ENCODE data around the gene BAZ1B.
A peak's percentile ranks its signal among the peaks of the same experiment; 100 is the strongest.
"Not testable (repeated sequence)": the region's sequence is repeated elsewhere in the genome, so short reads cannot be mapped to it uniquely, and the experiment has no call there.

BAZ1B gene, protein sequence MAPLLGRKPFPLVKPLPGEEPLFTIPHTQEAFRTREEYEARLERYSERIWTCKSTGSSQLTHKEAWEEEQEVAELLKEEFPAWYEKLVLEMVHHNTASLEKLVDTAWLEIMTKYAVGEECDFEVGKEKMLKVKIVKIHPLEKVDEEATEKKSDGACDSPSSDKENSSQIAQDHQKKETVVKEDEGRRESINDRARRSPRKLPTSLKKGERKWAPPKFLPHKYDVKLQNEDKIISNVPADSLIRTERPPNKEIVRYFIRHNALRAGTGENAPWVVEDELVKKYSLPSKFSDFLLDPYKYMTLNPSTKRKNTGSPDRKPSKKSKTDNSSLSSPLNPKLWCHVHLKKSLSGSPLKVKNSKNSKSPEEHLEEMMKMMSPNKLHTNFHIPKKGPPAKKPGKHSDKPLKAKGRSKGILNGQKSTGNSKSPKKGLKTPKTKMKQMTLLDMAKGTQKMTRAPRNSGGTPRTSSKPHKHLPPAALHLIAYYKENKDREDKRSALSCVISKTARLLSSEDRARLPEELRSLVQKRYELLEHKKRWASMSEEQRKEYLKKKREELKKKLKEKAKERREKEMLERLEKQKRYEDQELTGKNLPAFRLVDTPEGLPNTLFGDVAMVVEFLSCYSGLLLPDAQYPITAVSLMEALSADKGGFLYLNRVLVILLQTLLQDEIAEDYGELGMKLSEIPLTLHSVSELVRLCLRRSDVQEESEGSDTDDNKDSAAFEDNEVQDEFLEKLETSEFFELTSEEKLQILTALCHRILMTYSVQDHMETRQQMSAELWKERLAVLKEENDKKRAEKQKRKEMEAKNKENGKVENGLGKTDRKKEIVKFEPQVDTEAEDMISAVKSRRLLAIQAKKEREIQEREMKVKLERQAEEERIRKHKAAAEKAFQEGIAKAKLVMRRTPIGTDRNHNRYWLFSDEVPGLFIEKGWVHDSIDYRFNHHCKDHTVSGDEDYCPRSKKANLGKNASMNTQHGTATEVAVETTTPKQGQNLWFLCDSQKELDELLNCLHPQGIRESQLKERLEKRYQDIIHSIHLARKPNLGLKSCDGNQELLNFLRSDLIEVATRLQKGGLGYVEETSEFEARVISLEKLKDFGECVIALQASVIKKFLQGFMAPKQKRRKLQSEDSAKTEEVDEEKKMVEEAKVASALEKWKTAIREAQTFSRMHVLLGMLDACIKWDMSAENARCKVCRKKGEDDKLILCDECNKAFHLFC (N-terminal part only)

DNA sequence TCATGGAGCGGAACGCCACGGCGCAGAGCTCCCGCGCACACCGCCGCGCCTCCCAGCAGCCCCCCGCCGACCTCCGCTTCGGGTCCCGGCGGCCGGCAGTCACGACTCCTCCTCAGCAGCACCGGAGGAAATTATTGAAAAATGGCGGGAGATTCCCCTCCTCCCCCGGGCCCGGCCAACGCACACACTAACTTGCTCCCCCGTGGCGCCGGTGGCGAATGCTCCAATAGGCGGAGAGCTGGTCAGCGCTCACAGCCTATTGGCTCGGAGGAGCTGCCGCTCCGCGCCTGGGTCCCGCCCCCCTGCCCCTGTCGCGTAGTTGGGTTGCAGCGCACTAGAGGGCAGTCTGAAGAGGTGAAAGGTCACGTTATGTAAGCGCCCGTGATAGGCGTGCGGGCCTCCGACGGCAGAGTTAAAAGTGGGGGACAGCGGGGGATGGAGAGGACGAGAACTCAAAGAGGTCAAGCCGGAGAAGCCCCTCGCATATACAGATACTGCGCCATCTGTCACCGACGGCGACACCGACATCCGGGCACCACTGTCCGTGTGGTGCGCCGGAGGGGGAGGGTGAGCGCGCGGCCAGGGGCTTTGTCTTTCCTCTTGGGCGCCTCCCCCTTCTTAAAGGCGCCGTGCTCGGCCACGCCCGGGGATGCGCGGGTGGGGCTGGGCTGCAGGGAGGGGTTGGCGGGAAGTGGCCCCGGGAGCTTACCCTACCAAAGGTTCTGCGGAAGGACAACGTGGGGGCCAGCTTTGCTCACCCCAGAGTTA lies at the start of gene BAZ1B:
Gene BAZ1B, minus strand, starts transcription at position 189 of the 768 bp plus-strand sequence. CDS start 360 bp downstream, outside the sequence.
- peak; percentile 90 for DNase-seq (ENCODE audit: low read depth)

DNA sequence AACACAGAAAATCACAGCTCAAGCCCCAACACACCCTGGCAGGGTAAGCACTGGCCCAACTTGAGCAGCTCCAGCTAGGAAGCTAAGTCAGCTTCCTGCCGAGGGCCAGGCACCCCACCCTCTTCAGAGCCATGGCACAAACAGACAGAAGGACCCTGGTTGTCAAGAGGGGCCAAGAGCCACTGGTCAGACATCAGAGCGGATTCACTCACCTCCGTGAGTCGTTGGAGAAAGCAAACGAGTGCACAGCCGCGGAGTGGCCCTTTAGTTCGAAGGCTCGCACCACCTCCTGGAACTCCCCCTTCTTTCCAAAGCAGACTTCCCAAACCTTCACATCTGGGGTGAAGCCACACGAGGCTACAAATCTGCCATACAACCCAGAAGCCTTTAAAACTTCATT lies 48.9 kb upstream of the BAZ1B start:
- no peak for DNase-seq (ENCODE audit: low read depth)

DNA sequence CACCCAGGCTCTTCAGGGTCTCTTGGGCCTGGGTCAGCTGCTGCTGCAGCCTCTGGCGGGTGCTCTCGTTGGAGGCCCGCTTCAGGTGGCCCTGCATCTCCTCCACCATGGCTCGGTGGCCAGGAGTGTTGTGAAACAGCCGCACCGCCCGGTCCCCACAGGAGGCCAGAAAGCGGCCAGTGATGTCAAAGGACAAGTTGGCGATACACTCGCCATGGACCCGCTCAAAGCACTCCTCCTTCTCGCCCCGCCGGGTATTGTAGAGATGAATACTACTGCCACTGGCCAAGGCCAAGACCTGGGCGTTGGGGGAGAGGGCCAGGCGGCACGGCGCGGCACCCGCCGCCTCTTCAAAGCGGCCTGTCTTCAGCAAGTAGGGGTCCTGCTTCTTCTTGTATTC lies 48.4 kb upstream of the BAZ1B start:
- no peak for DNase-seq (ENCODE audit: low read depth)

DNA sequence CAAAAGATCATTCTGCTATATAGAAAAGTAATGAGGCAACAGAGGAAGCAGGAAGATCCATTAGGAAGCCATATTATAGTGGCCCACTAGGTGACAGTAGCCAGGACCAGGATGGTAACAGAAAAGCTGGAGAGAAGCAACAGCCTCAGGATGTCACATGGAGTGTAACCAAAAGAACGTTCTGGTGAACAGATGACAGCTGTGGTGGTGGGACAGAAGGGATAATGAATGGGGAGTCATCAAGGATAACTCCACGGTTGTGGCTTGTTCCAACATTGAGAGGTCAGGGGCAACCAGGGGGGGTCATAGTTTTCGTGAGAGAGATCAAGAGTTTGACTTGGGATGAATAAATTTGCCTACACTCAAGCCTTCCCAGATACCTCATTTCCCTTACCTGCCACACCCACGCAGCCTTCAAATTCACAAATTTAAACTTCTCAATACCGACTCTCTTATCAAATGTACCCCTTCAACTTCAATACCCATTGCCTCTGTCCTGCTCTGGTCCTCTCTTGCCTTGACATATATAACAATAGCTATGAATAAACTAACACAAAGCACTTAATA lies 47.0 kb upstream of the BAZ1B start:
- no peak for DNase-seq (ENCODE audit: low read depth)

DNA sequence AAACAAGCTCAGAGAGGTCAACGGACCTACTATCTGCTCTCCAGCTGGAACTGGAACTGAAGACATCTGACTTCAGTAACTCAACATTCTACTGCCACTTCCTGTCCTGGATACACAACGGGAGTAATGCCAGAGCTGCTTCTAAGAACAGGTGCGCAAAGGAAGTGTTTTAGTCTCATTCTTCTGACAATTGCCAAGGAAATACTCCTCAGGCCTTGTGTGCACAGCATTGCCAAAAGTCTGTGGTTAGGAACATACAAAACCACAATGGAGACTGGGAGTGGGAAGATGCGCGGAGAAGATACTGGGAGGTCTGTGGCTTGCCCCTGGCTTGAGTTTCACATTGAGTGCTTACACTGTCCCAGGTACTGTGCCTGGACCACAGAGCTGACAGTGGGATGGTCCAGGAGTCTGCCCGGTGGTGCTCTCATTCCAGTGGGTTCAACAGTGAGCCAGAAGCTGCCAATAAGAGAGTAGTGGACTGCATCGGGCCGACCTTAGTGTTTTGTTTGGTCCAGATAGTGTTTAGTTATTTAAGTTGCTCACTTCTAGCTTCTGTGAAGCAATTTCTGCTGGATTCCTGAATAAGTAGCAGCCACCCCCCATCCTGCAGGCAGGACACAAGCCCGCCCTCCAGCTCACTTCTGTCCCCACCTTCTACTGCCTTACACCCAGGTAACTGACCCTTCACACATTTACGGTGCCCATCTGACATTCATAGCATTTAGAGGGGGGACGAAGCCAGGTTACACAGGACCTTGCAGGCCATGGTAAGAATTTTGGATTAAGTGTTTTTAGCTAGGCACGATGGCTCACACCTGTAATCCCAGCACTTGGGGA lies 46.0 kb upstream of the BAZ1B start:
- DNase-seq (ENCODE audit: low read depth) = no peak

DNA sequence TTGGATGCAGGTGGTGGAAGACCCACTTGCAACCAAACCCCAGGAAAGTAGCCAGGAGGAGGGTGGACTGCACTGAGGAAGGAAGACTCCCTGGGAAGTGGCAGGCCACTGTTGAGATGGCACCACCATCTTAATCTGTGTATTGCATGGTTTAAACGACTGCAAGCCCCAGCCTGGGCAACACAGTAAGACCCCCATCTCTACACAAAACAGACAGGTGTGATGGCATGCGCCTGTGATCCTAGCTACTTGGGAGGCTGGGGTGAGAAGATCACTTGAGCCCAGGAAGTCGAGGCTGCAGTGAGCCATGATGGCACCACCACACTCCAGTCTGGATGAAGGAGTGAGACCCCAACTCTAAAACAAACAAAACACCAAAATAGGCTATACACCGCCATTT lies 45.0 kb upstream of the BAZ1B start:
- no peak for DNase-seq (ENCODE audit: low read depth)

DNA sequence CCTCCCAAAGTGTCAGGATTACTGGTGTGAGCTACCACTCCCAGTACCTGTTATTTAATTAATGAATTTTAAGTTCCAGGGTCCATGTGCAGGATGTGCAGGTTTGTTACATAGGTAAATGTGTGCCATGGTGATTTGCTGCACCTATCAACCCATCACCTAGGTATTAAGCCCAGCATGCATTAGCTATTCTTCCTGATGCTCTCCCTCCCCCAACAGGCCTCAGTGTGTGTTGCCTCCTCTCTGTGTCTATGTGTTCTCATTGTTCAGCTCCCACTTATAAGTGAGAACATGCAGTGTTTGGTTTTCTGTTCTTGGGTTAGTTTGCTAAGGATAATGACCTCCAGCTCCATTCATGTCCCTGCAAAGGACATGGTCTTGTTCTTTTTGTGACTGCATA lies 44.3 kb upstream of the BAZ1B start:
- DNase-seq (ENCODE audit: low read depth) = not testable (repeated sequence)

DNA sequence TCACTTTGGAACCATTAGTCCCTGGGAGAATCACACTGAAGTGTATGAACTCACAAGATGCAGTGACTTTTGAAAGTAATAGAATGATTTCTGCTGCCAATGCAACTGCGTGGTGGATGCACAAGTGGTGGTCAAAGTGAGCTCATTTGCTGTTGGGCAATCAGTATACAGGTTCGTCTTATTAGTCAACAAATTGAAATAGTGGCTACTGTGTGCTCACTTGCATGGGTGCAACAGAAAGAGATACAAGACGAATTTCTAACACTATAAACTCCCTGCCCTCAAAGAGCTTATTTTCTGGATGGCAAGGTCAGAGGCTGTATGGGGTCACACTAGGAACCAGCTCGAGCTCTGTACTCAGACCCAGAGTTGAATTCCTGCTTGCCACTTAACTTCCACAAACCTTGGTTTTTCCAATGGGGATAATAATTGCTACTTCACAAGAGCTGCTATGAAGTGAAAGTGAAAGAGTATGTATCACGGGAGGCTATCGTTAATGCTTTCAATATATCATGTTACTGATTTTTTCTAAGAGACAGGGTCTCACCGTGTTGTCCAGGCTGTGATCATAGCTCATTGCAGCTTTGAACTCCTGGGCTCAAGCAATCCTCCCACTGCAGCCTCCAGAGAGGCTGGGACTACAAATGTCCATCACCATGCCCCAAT lies 43.7 kb upstream of the BAZ1B start:
- DNase-seq (ENCODE audit: low read depth) = no peak

DNA sequence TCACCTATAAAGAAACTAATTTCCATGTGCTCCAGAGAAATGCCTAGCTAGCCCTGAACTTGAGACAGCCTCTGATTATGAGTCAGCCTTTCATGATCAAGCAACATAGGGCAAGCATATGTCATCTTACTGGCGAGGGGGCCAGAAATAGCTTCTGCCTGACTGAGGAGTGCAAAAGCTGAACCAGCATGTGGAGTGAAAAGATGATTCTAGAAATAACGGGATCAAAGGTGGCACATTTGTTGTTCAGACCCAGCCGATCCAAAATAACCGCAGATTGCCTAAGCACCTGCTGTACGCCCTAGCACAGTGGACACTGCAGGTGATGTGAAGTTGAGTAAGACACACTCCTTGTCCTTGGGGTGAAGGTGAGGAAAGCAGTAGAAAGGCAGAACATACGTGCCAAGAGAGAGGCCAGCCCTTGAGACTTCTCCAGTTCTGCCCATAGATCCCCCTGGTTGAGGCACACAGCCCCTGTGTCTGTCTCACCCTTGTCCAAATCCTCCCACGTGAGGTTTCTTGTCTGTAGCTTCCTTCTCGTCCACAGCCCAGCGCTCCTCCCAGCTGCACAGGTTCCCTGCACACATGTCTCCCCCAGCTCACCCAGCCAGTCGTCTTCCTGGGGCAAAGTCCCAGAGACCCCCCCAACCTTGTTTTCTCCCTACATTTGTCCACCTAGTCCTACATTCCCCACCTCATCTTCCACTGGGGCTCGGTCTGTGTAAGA lies 38.2 kb upstream of the BAZ1B start:
- DNase-seq (ENCODE audit: low read depth) = peak; percentile 63

DNA sequence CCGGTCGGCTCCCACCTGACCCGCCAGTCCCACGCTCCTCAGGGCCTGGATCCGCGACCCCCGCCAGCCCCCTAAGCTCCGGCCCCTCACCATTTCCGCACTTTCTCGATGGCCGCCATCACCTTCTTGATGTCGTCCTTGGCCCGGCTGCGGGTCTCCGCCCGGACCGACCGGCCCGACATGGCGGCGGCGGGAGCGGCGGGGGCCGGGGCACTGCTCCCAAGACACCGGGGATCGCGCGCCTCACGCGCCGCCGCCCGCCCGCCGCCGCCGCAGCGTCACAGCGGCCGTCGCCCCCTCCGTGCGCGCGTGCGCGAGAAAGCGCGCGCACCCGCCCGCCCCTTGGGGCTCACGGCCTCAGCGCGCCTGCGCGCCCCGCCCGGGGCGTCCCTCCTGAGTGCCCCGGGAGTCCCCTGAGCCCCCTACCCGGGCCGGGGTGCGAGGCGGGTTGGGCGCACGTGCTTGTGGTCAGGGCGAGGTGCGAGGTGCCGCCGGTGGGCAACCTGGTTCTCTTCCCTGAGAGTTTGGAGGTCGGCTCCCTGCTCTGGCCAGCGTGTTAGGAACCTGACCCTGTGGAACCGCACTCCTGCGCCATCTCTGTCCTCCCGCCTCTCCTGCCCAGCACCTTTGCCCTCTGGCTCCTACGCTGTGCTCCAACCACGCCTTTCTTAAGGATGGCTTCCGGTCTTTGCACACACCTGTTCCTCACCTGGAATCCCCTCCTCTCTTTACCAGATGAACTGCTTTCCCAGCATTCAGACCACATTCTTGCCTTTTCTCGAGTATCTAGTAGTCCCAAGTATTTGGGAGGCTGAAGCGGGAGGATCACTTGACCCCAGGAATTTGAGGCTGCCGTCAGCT lies 35.5 kb upstream of the BAZ1B start, which contains the start of gene BCL7B:
Gene BCL7B, minus strand, starts transcription at position 294 of the 861 bp plus-strand sequence. Its CDS starts 112 bp downstream, at position 182.
- DNase-seq (ENCODE audit: low read depth) = no peak

DNA sequence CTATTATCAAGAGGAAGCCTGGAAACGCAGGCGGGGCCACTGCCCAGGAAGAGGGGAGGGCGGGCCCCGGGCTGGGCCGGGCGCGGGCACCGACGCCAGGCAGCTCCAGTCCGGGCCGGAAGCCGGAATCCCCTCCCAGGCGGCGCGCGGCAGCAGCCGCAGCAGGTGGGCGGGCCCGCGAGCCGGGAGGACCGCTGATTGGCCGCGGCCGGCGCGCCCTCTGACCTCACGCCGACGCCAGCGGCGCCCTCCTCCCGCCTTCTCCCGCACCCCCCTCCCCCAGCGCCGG lies 35.0 kb upstream of the BAZ1B start:
- peak; percentile 58 for DNase-seq (ENCODE audit: low read depth)

DNA sequence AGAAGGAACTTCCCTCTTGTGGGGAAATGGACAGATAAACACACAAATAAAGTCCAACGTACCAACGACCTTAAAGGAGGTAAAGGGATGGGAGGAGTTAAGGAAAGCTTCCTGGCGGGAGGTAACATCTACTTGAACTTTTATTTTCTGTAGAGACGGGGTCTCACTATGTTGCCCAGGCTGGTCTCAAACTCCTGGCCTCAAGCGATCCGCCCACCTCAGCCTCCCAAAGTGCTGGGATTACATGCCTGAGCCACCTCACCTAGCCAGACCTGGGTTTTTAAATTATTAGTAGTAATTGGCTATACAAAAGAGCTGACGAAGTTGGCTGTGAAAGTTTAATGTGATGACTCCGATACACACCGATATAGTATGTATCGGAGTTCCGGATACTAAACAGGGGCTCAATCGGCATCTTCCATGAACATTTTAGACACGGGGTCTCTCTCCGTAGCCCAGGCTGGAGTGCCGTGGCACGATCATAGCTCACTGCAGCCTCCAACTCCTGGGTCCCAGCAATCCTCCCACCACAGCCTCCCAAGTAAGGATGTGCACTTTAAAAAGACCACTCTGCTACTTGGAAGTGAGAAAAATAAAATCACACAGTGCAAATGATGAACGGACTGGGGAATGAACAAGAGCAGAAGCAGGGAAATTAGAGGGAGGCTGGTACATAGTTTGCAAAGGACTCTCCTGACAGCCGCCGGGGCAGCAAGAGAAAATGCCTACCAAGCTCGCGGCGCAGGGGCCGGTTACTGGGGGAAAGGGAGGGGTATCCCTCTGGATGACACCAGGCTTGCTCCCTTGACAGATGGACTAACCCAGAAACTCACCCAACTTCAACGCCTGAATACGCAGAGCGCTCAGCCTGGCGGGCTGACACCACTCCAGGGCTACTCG lies 34.4 kb upstream of the BAZ1B start:
- DNase-seq (ENCODE audit: low read depth) = no peak

DNA sequence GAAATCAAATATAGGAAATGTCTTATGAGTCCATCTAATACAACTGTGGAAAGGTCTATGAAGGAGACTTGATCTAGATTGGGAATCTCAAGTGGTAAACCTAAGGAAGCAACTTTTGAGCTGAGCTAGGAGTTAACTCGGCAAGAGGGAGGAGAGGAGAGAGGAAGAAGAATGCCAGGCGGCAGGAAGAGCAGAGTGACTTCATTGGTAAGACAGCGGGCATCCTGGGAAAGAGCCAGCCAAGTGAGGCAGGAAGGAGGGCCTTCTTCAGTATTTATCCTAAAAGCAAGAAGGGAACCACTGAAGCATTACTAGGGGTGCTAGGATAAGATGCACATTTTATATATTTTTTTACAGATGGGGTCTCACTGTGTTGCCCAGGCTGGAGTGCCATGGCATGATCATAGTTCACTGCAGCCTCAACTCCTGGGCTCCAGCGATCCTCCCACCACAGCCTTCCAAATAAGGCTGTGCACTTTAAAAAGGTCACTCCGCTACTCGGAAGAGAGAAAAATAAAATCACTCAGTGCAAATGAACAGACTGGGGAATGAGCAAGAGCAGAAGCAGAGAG lies 33.4 kb upstream of the BAZ1B start:
- DNase-seq (ENCODE audit: low read depth) = no peak

DNA sequence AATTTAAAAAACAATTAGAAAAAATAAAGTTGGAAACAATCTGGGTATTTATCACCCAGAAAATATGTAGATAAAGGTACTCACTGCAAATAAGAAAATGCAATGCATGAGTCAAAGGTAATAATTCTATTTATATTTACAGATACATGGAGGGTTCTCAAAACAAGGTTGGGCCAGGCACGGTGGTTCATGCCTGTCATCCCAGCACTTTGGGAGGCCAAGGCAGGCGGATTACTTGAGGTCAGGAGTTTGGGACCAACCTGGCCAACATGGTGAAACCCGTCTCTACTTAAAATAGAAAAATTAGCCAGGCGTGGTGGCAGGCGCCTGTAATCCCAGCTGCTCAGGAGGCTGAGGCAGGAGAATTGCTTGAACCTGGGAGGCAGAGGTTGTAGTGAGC lies 28.0 kb upstream of the BAZ1B start:
- DNase-seq (ENCODE audit: low read depth) = not testable (repeated sequence)

DNA sequence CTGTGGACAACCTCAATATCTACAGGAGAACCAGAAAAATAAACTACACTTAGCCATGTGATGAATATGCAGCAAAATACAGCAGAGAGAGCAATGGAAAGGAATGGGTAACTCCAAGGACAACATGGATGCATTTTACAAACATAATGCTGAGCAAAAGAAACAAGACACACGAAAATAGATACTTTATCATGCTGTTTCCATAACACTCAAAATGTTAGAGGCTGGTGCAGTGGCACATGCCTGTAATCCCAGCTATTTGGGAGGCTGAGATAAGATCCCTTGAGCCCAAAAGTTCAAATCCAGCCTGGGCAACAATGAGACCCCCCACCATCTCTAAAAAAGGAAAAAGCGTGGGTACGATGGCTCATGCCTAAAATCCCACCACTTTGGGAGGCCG lies 27.1 kb upstream of the BAZ1B start:
- DNase-seq (ENCODE audit: low read depth) = no peak

DNA sequence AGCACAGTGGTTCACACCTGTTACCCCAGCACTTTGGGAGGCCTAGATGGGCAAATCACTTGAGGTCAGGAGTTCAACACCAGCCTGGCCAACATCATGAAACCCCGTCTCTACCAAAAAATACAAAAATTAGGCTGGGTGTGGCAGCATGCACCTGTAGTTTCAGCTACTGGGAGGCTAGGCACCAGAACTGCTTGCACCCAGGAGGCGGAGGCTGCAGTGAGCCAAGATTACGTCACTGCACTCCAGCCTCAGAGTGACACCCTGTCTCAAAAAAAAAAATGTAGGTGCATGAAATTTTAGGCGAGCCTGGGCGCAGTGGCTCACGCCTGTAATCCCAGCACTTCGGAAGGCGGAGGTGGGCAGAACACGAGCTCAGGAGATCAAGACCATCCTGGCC lies 25.7 kb upstream of the BAZ1B start:
- no peak for DNase-seq (ENCODE audit: low read depth)

DNA sequence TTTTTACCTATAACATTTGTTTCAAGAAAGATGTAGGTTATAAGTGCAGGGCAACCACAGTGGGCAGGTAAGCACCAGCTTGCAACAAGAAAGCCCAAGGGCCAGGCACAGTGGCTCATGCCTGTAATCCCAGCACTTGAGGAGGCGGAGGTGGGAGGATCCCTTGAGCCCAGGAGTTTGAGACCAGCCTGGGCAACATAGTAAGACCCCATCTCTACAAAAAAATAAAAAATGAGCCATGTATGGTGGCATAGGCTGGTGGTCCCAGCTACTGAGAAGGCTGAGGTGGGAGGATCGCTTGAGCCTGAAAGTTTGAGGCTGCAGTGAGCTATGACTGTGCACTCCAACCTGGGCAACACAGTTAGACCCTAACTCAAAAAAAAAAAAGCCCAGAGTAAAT lies 22.6 kb upstream of the BAZ1B start:
- no peak for DNase-seq (ENCODE audit: low read depth)

Measured in GM04503 (cell line).